ENCODE data around the gene UMAD1. TPM values are rescaled to one million over a fixed set of nuclear protein-coding genes. Genes with fewer than 3 reads are reported as not detected.
A peak's percentile ranks its signal among the peaks of the same experiment; 100 is the strongest.

Gene UMAD1
- total RNA-seq, 1 donor from 2014 or later: 10.0 TPM

DNA sequence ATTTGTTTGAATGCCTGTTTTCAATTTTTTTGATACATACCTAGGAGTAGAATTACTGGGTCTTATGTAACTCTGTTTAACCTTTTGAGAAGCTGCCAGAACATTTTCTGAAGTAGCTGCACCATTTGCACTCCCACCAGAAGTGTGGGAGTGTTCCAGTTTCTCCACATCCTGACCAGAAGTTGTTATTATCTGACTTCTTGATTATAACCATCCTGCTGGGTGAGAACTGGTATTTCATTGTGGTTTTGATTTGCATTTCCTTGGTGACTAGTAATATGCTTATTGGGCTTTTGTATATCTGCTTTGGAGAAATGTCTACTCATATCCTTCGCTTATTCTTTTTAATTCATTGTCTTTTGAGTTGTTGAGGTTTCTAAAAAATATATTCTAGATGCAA lies 210.8 kb downstream of the UMAD1 start:
- no peaks in the 10 kb centered on the region for H3K27me3 Mint-ChIP-seq (ENCODE audit: low read depth)
- no peak overlapping the region for H3K27ac Mint-ChIP-seq
- H3K9me3 Mint-ChIP-seq: peaks cover 39% of the 10 kb centered on the region
- H3K36me3 Mint-ChIP-seq: peaks cover 16% of the 10 kb centered on the region
- no peak for DNase-seq (ENCODE audit: low spot score in 2 of 2, unreplicated experiment in 2 of 2)
- peaks cover 11% of the 10 kb centered on the region for H3K4me1 Mint-ChIP-seq
- H3K4me3 Mint-ChIP-seq: no peak overlapping the region
- TF ChIP-seq CTCF (IDR thresholded peaks at IDR 0.05; ENCODE audit: unreplicated experiment): no peak

GRCh38 chr7:7851991-7852390 lies 211.4 kb downstream of the UMAD1 start:
- Mint-ChIP-seq H3K4me1 (peaks cover 11% of the 10 kb centered on the region), H3K27me3 (ENCODE audit: low read depth) (no peaks in the 10 kb centered on the region), H3K4me3 (no peak overlapping the region), H3K9me3 (peaks cover 42% of the 10 kb centered on the region), H3K27ac (peak overlapping the region; percentile 11), H3K36me3 (peaks cover 17% of the 10 kb centered on the region)
- no peak for TF ChIP-seq CTCF (IDR thresholded peaks at IDR 0.05; ENCODE audit: unreplicated experiment)
- DNase-seq (ENCODE audit: low spot score in 2 of 2, unreplicated experiment in 2 of 2): no peak

DNA sequence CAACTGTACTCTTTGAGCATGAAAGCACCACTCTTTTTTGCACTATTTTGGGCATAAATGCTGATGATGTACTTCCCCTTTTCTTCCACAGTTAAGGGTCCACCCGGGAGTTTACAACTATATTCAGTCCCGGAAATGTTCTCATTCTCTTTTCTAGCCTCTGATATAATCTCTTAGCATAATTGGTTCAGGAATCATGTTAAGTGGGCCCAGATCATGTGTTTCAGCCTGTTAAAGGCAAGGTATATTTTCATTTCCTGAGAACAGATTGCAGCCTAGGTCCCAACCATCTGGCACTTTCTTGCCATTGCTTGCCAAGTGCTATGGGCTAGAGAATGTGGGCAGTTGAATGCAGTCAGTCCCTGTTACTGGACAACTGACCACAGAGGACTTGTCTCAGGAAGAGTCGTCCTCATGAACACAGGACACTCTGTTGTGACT lies 216.6 kb downstream of the UMAD1 start:
- Mint-ChIP-seq H3K9me3 (peaks cover 33% of the 10 kb centered on the region), H3K27ac (no peak overlapping the region), H3K4me1 (peaks cover 7% of the 10 kb centered on the region), H3K4me3 (no peak overlapping the region), H3K36me3 (peaks cover 17% of the 10 kb centered on the region), H3K27me3 (ENCODE audit: low read depth) (no peaks in the 10 kb centered on the region)
- DNase-seq (ENCODE audit: low spot score in 2 of 2, unreplicated experiment in 2 of 2): no peak
- TF ChIP-seq CTCF (IDR thresholded peaks at IDR 0.05; ENCODE audit: unreplicated experiment): no peak

GRCh38 chr7:7858559-7858958 lies 218.0 kb downstream of the UMAD1 start:
- TF ChIP-seq CTCF (IDR thresholded peaks at IDR 0.05; ENCODE audit: unreplicated experiment): no peak
- H3K27ac Mint-ChIP-seq: no peak overlapping the region
- no peak for DNase-seq (ENCODE audit: low spot score in 2 of 2, unreplicated experiment in 2 of 2)
- H3K4me3 Mint-ChIP-seq: no peak overlapping the region
- peaks cover 17% of the 10 kb centered on the region for H3K36me3 Mint-ChIP-seq
- H3K4me1 Mint-ChIP-seq: no peaks in the 10 kb centered on the region
- peaks cover 23% of the 10 kb centered on the region for H3K9me3 Mint-ChIP-seq
- H3K27me3 Mint-ChIP-seq (ENCODE audit: low read depth): no peaks in the 10 kb centered on the region

DNA sequence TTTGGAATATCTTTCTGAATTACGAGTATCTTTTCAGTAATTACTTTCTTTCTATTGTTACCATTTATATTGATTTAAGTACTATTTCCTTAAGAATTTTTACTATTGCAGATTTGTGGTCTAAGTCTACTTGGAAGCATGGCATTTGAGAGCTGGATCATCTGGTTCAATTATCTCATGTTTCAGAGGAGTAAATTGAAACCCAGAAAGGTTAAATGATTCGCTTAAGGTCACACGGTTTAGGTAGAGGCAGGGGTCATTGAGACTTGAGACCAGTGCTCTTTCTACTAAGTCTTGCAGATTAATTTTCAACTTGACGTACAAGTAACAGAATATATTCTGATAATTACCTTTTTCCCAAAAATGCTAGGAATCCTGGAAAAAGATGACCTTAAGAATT lies 218.9 kb downstream of the UMAD1 start:
- H3K36me3 Mint-ChIP-seq: peaks cover 11% of the 10 kb centered on the region
- TF ChIP-seq CTCF (IDR thresholded peaks at IDR 0.05; ENCODE audit: unreplicated experiment): no peak
- no peak for DNase-seq (ENCODE audit: low spot score in 2 of 2, unreplicated experiment in 2 of 2)
- H3K4me1 Mint-ChIP-seq: no peaks in the 10 kb centered on the region
- peaks cover 17% of the 10 kb centered on the region for H3K9me3 Mint-ChIP-seq
- H3K27ac Mint-ChIP-seq: no peak overlapping the region
- H3K4me3 Mint-ChIP-seq: no peak overlapping the region
- no peaks in the 10 kb centered on the region for H3K27me3 Mint-ChIP-seq (ENCODE audit: low read depth)

- no peak for TF ChIP-seq CTCF (IDR thresholded peaks at IDR 0.05; ENCODE audit: unreplicated experiment)
- Mint-ChIP-seq H3K4me1 (no peaks in the 10 kb centered on the region), H3K9me3 (peaks cover 7% of the 10 kb centered on the region), H3K27ac (no peak overlapping the region), H3K4me3 (no peak overlapping the region), H3K36me3 (peaks cover 1% of the 10 kb centered on the region), H3K27me3 (ENCODE audit: low read depth) (no peaks in the 10 kb centered on the region)
- DNase-seq (ENCODE audit: low spot score in 2 of 2, unreplicated experiment in 2 of 2): no peak
Measured at GRCh38 chr7:7861211-7861633, 220.7 kb downstream of the UMAD1 start.
